Stimulated activated CD4-positive, alpha-beta T cell treated with anti-CD3 and anti-CD28 coated beads, TNF-alpha, amount 100 ng/mL, for 4 hours (primary cell): Measurements from ENCODE around the gene JMJD7.

ENCODE experiments used
- DNase-seq, 3 experiments: peaks; one replicate each; pipeline ENCODE4 v3.0.0-alpha.2; 2020; ENCODE audit warnings: low read depth in 3 of 3

The JMJD7 gene

DNA sequence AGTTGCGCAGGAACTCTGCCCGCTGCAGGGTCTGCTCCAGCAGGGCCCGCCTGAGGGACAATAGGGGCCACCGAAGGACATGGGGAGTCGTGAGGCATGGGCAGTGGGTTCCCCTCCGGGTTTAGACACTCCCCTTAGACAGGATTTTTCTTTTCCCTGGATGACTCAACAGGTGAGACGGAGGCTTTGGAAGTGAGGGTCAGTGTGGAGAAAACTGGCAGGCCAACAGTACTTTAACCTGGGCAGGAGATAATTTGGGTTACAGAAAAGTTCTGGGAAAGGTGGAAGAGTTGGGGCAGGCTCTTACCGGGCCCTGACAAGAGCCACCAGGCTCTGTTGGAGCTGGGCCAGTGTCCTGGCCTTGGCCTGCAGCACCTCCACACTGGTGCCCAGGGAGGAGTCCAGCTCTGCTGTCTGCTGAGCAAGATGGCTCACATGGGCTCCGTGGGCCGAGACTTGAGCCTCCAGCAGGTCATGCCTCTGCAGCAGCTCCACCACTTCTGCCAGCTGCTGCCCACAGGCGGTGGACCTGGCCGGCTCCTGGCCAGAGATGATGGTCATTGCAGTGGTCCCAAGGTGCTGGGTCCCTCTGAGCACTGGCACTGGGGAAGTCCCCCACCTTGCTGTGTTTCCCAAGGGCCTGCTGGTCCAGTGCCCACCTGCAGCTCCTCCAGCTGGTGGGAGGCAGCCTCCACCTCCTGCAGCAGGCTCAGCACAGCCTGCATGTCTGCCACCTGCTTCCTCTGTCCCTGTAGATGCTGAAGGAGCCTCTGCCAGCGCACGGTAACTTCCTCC is 55.0 kb downstream of the JMJD7 start:
- no peak for DNase-seq

DNA sequence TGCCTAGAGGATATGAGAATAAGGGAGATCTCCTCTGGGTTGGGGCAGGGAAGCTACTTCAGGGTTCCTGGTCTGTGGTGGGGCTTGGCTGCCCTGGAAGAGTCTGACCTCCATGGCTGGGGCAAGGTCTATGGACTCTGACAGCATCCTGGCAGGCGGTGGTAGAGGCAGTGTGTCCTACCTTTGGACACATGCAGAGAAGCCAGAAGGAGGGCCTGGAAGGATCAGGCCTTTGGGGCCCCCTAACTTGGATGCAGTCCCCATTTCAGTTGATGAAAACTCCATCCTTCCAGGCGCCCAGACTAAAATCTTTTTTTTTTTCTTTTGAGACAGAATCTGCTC is 55.6 kb downstream of the JMJD7 start:
- no peak for DNase-seq

DNA sequence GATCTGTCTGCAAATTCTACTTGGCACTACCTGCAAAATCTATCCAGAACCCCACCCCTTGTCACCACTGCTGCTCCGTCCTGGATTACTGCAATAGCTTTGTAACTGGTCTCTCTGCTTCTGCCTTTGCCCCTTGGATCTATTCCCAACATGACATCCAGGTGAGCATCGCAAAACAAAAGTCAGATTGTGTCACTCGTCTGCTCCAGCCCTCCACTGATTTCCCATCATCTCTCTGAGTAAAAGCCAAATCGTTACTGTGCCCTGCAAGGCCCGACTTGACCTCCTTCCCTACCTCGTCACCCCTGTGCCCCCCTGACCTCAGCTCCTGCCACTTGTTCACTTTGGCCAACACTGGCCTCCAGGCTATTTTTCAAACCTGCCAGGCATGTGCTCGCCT is 56.6 kb downstream of the JMJD7 start:
- no peak for DNase-seq

DNA sequence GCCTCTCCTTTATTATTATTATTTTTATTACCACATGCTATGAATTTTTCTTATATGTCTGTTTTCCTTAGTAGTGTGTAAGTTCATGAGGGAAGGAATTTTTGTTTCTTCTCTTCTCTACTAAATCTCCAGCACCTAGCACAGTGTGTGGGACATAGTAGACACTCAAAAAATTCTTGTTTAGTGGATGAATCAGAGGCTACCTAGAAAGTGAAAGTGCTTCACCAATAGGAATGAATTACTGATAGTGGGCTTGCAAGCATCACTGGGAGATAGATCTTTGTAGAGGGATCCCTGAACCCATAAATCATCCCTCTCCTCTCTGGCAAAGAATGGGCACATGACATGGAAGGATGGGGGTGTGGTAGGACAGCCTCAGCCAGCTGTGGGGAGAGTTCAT is 57.4 kb downstream of the JMJD7 start:
- DNase-seq = no peak

GRCh38 chr15:41885841-41886240 is 57.9 kb downstream of the JMJD7 start:
- no peak for DNase-seq

GRCh38 chr15:41886741-41887140 is 58.8 kb downstream of the JMJD7 start:
- DNase-seq = no peak

- DNase-seq = no peak
These were observed 59.3 kb downstream of the JMJD7 start for GRCh38 chr15:41887161-41887560.
